Neural progenitor cell (in vitro differentiated cells): ENCODE data around the gene ABHD12. TPM values are rescaled to one million over a fixed set of nuclear protein-coding genes. Genes with fewer than 3 reads are reported as not detected.

ENCODE experiments used
- DNase-seq: peaks from one replicate; pipeline ENCODE4 v3.0.0-alpha.2; 2016; ENCODE audit warnings: low spot score
- H2AFZ ChIP-seq: fragments of 200-600 bp; sonication (generic); replicated peaks from 2 replicates; pipeline ENCODE4 v1.6.1; 2016; ENCODE audit warnings: antibody characterized with exemption
- H3F3A ChIP-seq: fragments of 200-600 bp; sonication (generic); 2 replicates; pipeline ENCODE4 v1.6.1; 2016; ENCODE audit warnings: antibody characterized with exemption, low read depth
- H3K27ac ChIP-seq: fragments of 200-600 bp; sonication (generic); 2 replicates; pipeline ENCODE4 v1.5.1; 2016; ENCODE audit warnings: mild to moderate bottlenecking
- H3K27me3 ChIP-seq: fragments of 200-600 bp; sonication (generic); 2 replicates; pipeline ENCODE4 v1.6.1; 2016; ENCODE audit warnings: mild to moderate bottlenecking, moderate library complexity
- H3K36me3 ChIP-seq: fragments of 200-600 bp; sonication (generic); 2 replicates; pipeline ENCODE4 v1.5.1; 2016
- H3K4me1 ChIP-seq: fragments of 200-600 bp; sonication (generic); 2 replicates; pipeline ENCODE4 v1.6.1; 2016; ENCODE audit warnings: mixed run types
- H3K4me2 ChIP-seq: fragments of 200-600 bp; sonication (generic); 2 replicates; pipeline ENCODE4 v1.6.1; 2016
- H3K4me3 ChIP-seq: fragments of 200-600 bp; sonication (generic); 2 replicates; pipeline ENCODE4 v1.5.1; 2016
- H3K79me2 ChIP-seq: fragments of 200-600 bp; sonication (generic); 2 replicates; pipeline ENCODE4 v1.6.1; 2016; ENCODE audit warnings: low read depth
- H3K9ac ChIP-seq: fragments of 200-600 bp; sonication (generic); 2 replicates; pipeline ENCODE4 v1.6.1; 2016
- H3K9me3 ChIP-seq: fragments of 200-600 bp; sonication (generic); 2 replicates; pipeline ENCODE4 v1.5.1; 2016; ENCODE audit warnings: low read depth
- H4K20me1 ChIP-seq: fragments of 200-600 bp; sonication (generic); 2 replicates; pipeline ENCODE4 v1.6.1; 2016; ENCODE audit warnings: low read depth
- H3K27ac Mint-ChIP-seq: 3 replicates; pipeline ENCODE4 v1.8.0; 2021; ENCODE audit warnings: mixed read lengths
- H3K27me3 Mint-ChIP-seq: 2 replicates; pipeline ENCODE4 v1.8.0; 2022; ENCODE audit warnings: low read depth, mild to moderate bottlenecking, inconsistent platforms, moderate library complexity, mixed read lengths; ENCODE audit not compliant: insufficient read depth
- H3K36me3 Mint-ChIP-seq: 3 replicates; pipeline ENCODE4 v1.8.0; 2021; ENCODE audit warnings: mixed read lengths
- H3K4me1 Mint-ChIP-seq: 3 replicates; pipeline ENCODE4 v1.8.0; 2021; ENCODE audit warnings: mixed read lengths
- H3K4me3 Mint-ChIP-seq: 3 replicates; pipeline ENCODE4 v1.8.0; 2021; ENCODE audit warnings: mild to moderate bottlenecking, moderate library complexity, mixed read lengths
- H3K9me3 Mint-ChIP-seq: 3 replicates; pipeline ENCODE4 v1.8.0; 2020; ENCODE audit warnings: mixed read lengths
- EZH2 ChIP-seq: fragments of 200-600 bp; sonication (generic); IDR thresholded peaks from 2 replicates; pipeline ENCODE4 v1.6.1; 2017; ENCODE audit warnings: antibody characterized with exemption, mild to moderate bottlenecking, moderate library complexity
- EZH2phosphoT487 ChIP-seq: fragments of 200-600 bp; sonication (generic); IDR thresholded peaks from 2 replicates; pipeline ENCODE4 v1.6.1; 2017; ENCODE audit warnings: antibody characterized with exemption
- total RNA-seq: library from RNA; depleted of rRNA; stranded (reverse); fragments of >200 nt; gene quantifications from 2 replicates; pipeline ENCODE4 v1.2.3, GENCODE V29; 2015; ENCODE audit warnings: low replicate concordance
- TF ChIP-seq, protein P1 (sequence below): fragments of 200-600 bp; sonication (generic); IDR thresholded peaks from 2 replicates; pipeline ENCODE4 v1.5.1; 2017; ENCODE audit warnings: antibody characterized with exemption, mild to moderate bottlenecking

The ABHD12 gene
- total RNA-seq, 1 donor from 2014 or later, result 20.8 TPM

- peaks cover 5% of the 10 kb centered on the region for H3F3A ChIP-seq
- no peak overlapping the region for H3K9ac ChIP-seq
- peaks cover 13% of the 10 kb centered on the region for H3K9me3 Mint-ChIP-seq
- H3K27ac Mint-ChIP-seq, result no peak overlapping the region
- peaks cover 15% of the 10 kb centered on the region for H3K4me1 ChIP-seq
- no peak overlapping the region for H3K27ac ChIP-seq
- H3K9me3 ChIP-seq, result no peaks in the 10 kb centered on the region
- H3K4me3 ChIP-seq, result no peak overlapping the region
- H2AFZ ChIP-seq, result no peak overlapping the region
- peaks cover 2% of the 10 kb centered on the region for H3K27me3 Mint-ChIP-seq
- no peaks in the 10 kb centered on the region for H3K27me3 ChIP-seq
- peaks cover 13% of the 10 kb centered on the region for H3K4me1 Mint-ChIP-seq
- H3K36me3 Mint-ChIP-seq, result peaks cover 14% of the 10 kb centered on the region
- DNase-seq, result no peak
- no peak overlapping the region for H3K4me2 ChIP-seq
- peaks cover 60% of the 10 kb centered on the region for H3K79me2 ChIP-seq
- no peak overlapping the region for H3K4me3 Mint-ChIP-seq
- no peaks in the 10 kb centered on the region for H3K36me3 ChIP-seq
- TF ChIP-seq, protein P1, sequence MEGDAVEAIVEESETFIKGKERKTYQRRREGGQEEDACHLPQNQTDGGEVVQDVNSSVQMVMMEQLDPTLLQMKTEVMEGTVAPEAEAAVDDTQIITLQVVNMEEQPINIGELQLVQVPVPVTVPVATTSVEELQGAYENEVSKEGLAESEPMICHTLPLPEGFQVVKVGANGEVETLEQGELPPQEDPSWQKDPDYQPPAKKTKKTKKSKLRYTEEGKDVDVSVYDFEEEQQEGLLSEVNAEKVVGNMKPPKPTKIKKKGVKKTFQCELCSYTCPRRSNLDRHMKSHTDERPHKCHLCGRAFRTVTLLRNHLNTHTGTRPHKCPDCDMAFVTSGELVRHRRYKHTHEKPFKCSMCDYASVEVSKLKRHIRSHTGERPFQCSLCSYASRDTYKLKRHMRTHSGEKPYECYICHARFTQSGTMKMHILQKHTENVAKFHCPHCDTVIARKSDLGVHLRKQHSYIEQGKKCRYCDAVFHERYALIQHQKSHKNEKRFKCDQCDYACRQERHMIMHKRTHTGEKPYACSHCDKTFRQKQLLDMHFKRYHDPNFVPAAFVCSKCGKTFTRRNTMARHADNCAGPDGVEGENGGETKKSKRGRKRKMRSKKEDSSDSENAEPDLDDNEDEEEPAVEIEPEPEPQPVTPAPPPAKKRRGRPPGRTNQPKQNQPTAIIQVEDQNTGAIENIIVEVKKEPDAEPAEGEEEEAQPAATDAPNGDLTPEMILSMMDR, result no peak
- TF ChIP-seq EZH2phosphoT487 (no peak), EZH2 (no peak)
- H4K20me1 ChIP-seq, result peaks cover 30% of the 10 kb centered on the region
Observed at GRCh38 chr20:25360631-25361286, 29.9 kb downstream of the ABHD12 start.

- no peak overlapping the region for H3K4me3 Mint-ChIP-seq
- peaks cover 13% of the 10 kb centered on the region for H3F3A ChIP-seq
- peaks cover 6% of the 10 kb centered on the region for H3K36me3 Mint-ChIP-seq
- H3K9me3 Mint-ChIP-seq, result peaks cover 4% of the 10 kb centered on the region
- H4K20me1 ChIP-seq, result peaks cover 57% of the 10 kb centered on the region
- TF ChIP-seq EZH2phosphoT487 (no peak), EZH2 (no peak)
- TF ChIP-seq, protein P1, result no peak
- H3K27ac Mint-ChIP-seq, result peak overlapping the region; percentile 20
- H3K27me3 Mint-ChIP-seq, result no peaks in the 10 kb centered on the region
- H3K9me3 ChIP-seq, result no peaks in the 10 kb centered on the region
- peaks cover 29% of the 10 kb centered on the region for H3K4me1 ChIP-seq
- H2AFZ ChIP-seq, result no peak overlapping the region
- H3K36me3 ChIP-seq, result no peaks in the 10 kb centered on the region
- peaks cover 18% of the 10 kb centered on the region for H3K4me1 Mint-ChIP-seq
- peak overlapping the region; percentile 54 for H3K4me2 ChIP-seq
- H3K27ac ChIP-seq, result peak overlapping the region; percentile 37
- H3K4me3 ChIP-seq, result no peak overlapping the region
- peak; percentile 29 for DNase-seq
- H3K9ac ChIP-seq, result no peak overlapping the region
- peaks cover 72% of the 10 kb centered on the region for H3K79me2 ChIP-seq
- no peaks in the 10 kb centered on the region for H3K27me3 ChIP-seq
Observed at GRCh38 chr20:25356271-25356933, 34.2 kb downstream of the ABHD12 start.

DNA sequence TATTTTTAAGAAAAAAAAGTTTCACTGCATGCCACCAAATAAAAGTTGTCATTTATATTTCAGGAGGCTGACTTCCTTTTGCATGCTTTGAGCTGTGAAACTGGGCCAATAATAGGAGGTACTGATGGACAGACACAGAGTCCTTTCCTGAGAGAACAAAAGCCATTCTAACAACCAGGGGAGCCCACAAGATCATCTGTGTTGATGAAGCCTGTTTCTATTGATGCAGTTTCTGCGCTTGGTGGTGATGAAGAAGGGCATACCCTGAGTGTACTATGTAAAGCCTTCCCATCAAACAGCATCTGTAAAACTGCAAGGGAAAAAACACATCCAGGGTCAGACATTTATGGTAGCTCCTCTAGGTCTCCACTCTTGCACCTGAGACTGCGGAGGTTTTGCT, 34.8 kb downstream of the ABHD12 start:
- no peak overlapping the region for H3K9ac ChIP-seq
- H4K20me1 ChIP-seq, result peaks cover 57% of the 10 kb centered on the region
- peak overlapping the region; percentile 54 for H3K4me2 ChIP-seq
- no peaks in the 10 kb centered on the region for H3K27me3 Mint-ChIP-seq
- H3K9me3 ChIP-seq, result no peaks in the 10 kb centered on the region
- TF ChIP-seq EZH2phosphoT487 (no peak), EZH2 (no peak)
- TF ChIP-seq, protein P1, result no peak
- no peaks in the 10 kb centered on the region for H3K36me3 ChIP-seq
- H3K27me3 ChIP-seq, result no peaks in the 10 kb centered on the region
- no peak overlapping the region for H3K27ac Mint-ChIP-seq
- peaks cover 13% of the 10 kb centered on the region for H3F3A ChIP-seq
- H3K4me3 Mint-ChIP-seq, result no peak overlapping the region
- peaks cover 6% of the 10 kb centered on the region for H3K36me3 Mint-ChIP-seq
- H2AFZ ChIP-seq, result no peak overlapping the region
- peaks cover 29% of the 10 kb centered on the region for H3K4me1 ChIP-seq
- peaks cover 4% of the 10 kb centered on the region for H3K9me3 Mint-ChIP-seq
- H3K4me1 Mint-ChIP-seq, result peaks cover 15% of the 10 kb centered on the region
- no peak overlapping the region for H3K4me3 ChIP-seq
- H3K79me2 ChIP-seq, result peaks cover 71% of the 10 kb centered on the region
- peak overlapping the region; percentile 37 for H3K27ac ChIP-seq
- DNase-seq, result no peak
